ENCODE measurements around the gene C19orf81. TPM values are rescaled to one million over a fixed set of nuclear protein-coding genes. Genes with fewer than 3 reads are reported as not detected.

Gene C19orf81
- total and polyA plus RNA-seq, 9 of the 15 experiments (the other 6 are each of a cell fraction or from before 2014, with no cell fraction given) = 2.5 to 42.9 (median 33.0) TPM; not detected in 4

GRCh38 chr19:50636317-50637085 lies 12.7 kb upstream of the C19orf81 start:
- Histone ChIP-seq H3K9me3 (replicated peaks; ENCODE audit: control insufficient read depth, insufficient read depth, low read depth, low read length) (peaks cover 10% of the 10 kb centered on the region; the same call in 1 of the 2 replicates), H2AFZ (ENCODE audit: low read depth, low read length) (no peak overlapping the region), H3K27ac (ENCODE audit: extremely low read depth, low read depth, low read length) (no peak overlapping the region), H3K27me3 (ENCODE audit: control insufficient read depth in 2 of 2, insufficient read depth in 2 of 2, low read length in 2 of 2) (peaks cover 11 to 25% of the 10 kb centered on the region in 2 experiments; a peak in 4 of 5 replicates), H3K36me3 (ENCODE audit: control insufficient read depth, insufficient read depth, low read length) (no peaks in the 10 kb centered on the region), H3K79me2 (ENCODE audit: control insufficient read depth, insufficient read depth, low read length) (no peaks in the 10 kb centered on the region), H3K9ac (ENCODE audit: insufficient read depth in 1 of 2, low read depth in 2 of 2, low read length in 2 of 2) (no peak overlapping the region; a peak in 1 of 4 replicates), H3K4me3 (no peak overlapping the region), H3K9me1 (ENCODE audit: control insufficient read depth, insufficient read depth, low read length) (no peaks in the 10 kb centered on the region), H3K4me2 (ENCODE audit: insufficient read depth, low read length) (no peak overlapping the region), H3K4me1 (replicated peaks in 1 of 2; ENCODE audit: control insufficient read depth in 2 of 2, insufficient read depth in 2 of 2, low read length in 2 of 2) (peaks cover 2 to 25% of the 10 kb centered on the region in 2 experiments; a peak in 3 of 5 replicates), H4K20me1 (replicated peaks; ENCODE audit: control insufficient read depth, insufficient read depth, low read length) (no peaks in the 10 kb centered on the region; the same call in 1 of the 2 replicates)
- no peak for ATAC-seq
- ChIA-PET CTCF (ENCODE audit: low intra/inter-chr PET ratio) (no interaction called here), POLR2A (no interaction called here)
- no peak for DNase-seq (ENCODE audit: extremely low read depth in 1 of 4, low spot score in 3 of 4)
- no TSS peak for BruUV-seq (replicated peaks)
- WGBS (ENCODE audit: insufficient coverage, low coverage, missing lambda C conversion rate) = 14% methylated on average over 5 of the region's 5 CpGs
- intact Hi-C loops (cut with micrococcal nuclease) = no loop called here
- in situ Hi-C loops (cut with MboI) = no loop called here
- FAIRE-seq = no peak
- no peak for TF ChIP-seq HNRNPL (IDR thresholded peaks at IDR 0.05; ENCODE audit: low read depth, low read length)
- TF ChIP-seq BCOR (IDR thresholded peaks at IDR 0.05) = peak; percentile 64; the same call in 1 of the 2 replicates
- peak; percentile 90 for TF ChIP-seq RBM25 (IDR thresholded peaks at IDR 0.05; ENCODE audit: low read depth, low read length, severe bottlenecking)
- TF ChIP-seq ZBED1 (IDR thresholded peaks at IDR 0.05) = no peak
- peak; percentile 20 to 25; a peak in 2 of 4 replicates for TF ChIP-seq KDM1A (IDR thresholded peaks at IDR 0.05)

GRCh38 chr19:50638600-50638999 lies 10.6 kb upstream of the C19orf81 start:
- DNase-seq (ENCODE audit: extremely low read depth in 1 of 4, low spot score in 3 of 4) (no peak), FAIRE-seq (no peak), ATAC-seq (no peak)
- H3K4me2 ChIP-seq (ENCODE audit: insufficient read depth, low read length) = peak overlapping the region; percentile 83
- H3K27ac ChIP-seq (ENCODE audit: extremely low read depth, low read depth, low read length) = no peak overlapping the region
- peak; percentile 55 for TF ChIP-seq NFIC (IDR thresholded peaks at IDR 0.05)
- 0 out of 2 replicates have a peak, but pooled peaks have one; percentile 7 for TF ChIP-seq ZNF644 (tag; IDR thresholded peaks at IDR 0.05; ENCODE audit: low read depth)
- TF ChIP-seq ZNF778 (CRISPR knock-in tag; IDR thresholded peaks at IDR 0.05) = no peak
- H3K9me1 ChIP-seq (ENCODE audit: control insufficient read depth, insufficient read depth, low read length) = no peaks in the 10 kb centered on the region
- H3K27me3 ChIP-seq (ENCODE audit: control insufficient read depth in 2 of 2, insufficient read depth in 2 of 2, low read length in 2 of 2) = peaks cover 11 to 29% of the 10 kb centered on the region in 2 experiments; a peak in 4 of 5 replicates
- H3K36me3 ChIP-seq (ENCODE audit: control insufficient read depth, insufficient read depth, low read length) = no peaks in the 10 kb centered on the region
- H3K9me3 ChIP-seq (replicated peaks; ENCODE audit: control insufficient read depth, insufficient read depth, low read depth, low read length) = peaks cover 7% of the 10 kb centered on the region; the same call in 1 of the 2 replicates
- no peak overlapping the region; a peak in 1 of 4 replicates for H3K9ac ChIP-seq (ENCODE audit: insufficient read depth in 1 of 2, low read depth in 2 of 2, low read length in 2 of 2)
- no peak overlapping the region; the same call in 1 of the 2 replicates for H3K4me3 ChIP-seq
- H2AFZ ChIP-seq (ENCODE audit: low read depth, low read length) = no peak overlapping the region
- H3K4me1 ChIP-seq (replicated peaks in 1 of 2; ENCODE audit: control insufficient read depth in 2 of 2, insufficient read depth in 2 of 2, low read length in 2 of 2) = peaks cover 2 to 19% of the 10 kb centered on the region in 2 experiments; a peak in 3 of 5 replicates
- H4K20me1 ChIP-seq (replicated peaks; ENCODE audit: control insufficient read depth, insufficient read depth, low read length) = no peaks in the 10 kb centered on the region; the same call in 1 of the 2 replicates
- CTCF ChIA-PET (ENCODE audit: low intra/inter-chr PET ratio) = no interaction called here
- 3% methylated on average over 9 of the region's 10 CpGs for WGBS (ENCODE audit: insufficient coverage, low coverage, missing lambda C conversion rate)
- no peaks in the 10 kb centered on the region for H3K79me2 ChIP-seq (ENCODE audit: control insufficient read depth, insufficient read depth, low read length)
- no TSS peak for BruUV-seq (replicated peaks)
- POLR2A ChIA-PET = interaction anchor here (0.6 kb wide), 1 partner anchor 155 kb away, joined by 3 read pairs; no protein-coding TSS in a partner anchor
- intact Hi-C loops (cut with micrococcal nuclease) = no loop called here
- in situ Hi-C loops (cut with MboI) = no loop called here

Measured in K562 (cell line).